Endodermal cell (in vitro differentiated cells): ENCODE measurements around the gene SRSF5. TPM values are rescaled to one million over a fixed set of nuclear protein-coding genes. Genes with fewer than 3 reads are reported as not detected.
"Not testable (repeated sequence)": the region's sequence is repeated elsewhere in the genome, so short reads cannot be mapped to it uniquely, and the experiment has no call there.

ENCODE experiments used
- DNase-seq: peaks from one replicate; pipeline ENCODE4 v3.0.0-alpha.2; 2017
- H3K27ac ChIP-seq: 2 replicates; pipeline ENCODE4 v1.5.1; 2013; ENCODE audit warnings: mild to moderate bottlenecking, low read depth, low read length, moderate library complexity
- H3K27me3 ChIP-seq: 2 replicates; pipeline ENCODE4 v1.6.1; 2013; ENCODE audit warnings: mild to moderate bottlenecking, low read length, moderate library complexity; ENCODE audit not compliant: insufficient read depth, control insufficient read depth, poor library complexity, severe bottlenecking
- H3K36me3 ChIP-seq: 2 replicates; pipeline ENCODE4 v1.7.0; 2013; ENCODE audit warnings: mild to moderate bottlenecking, low read length, moderate library complexity; ENCODE audit not compliant: control insufficient read depth, insufficient read depth
- H3K4me1 ChIP-seq: one replicate; pipeline ENCODE4 v1.7.0; 2013; ENCODE audit warnings: low read length; ENCODE audit not compliant: control insufficient read depth, insufficient read depth
- H3K4me3 ChIP-seq: 2 replicates; pipeline ENCODE4 v1.5.1; 2013; ENCODE audit warnings: mild to moderate bottlenecking, low read length, moderate library complexity
- H3K9ac ChIP-seq: 2 replicates; pipeline ENCODE4 v1.6.1; 2013; ENCODE audit warnings: mild to moderate bottlenecking, low read length, moderate library complexity; ENCODE audit not compliant: poor library complexity, severe bottlenecking; ENCODE audit errors: extremely low read depth
- H3K9me3 ChIP-seq: 2 replicates; pipeline ENCODE4 v1.6.1; 2013; ENCODE audit warnings: mild to moderate bottlenecking, low read length, moderate library complexity; ENCODE audit not compliant: control insufficient read depth
- H3K27ac Mint-ChIP-seq: 2 replicates; pipeline ENCODE4 v1.8.0; 2020; ENCODE audit warnings: mixed read lengths
- H3K27me3 Mint-ChIP-seq: 2 replicates; pipeline ENCODE4 v1.8.0; 2021; ENCODE audit warnings: mild to moderate bottlenecking, mixed read lengths; ENCODE audit not compliant: insufficient read depth
- H3K36me3 Mint-ChIP-seq: 2 replicates; pipeline ENCODE4 v1.8.0; 2020; ENCODE audit warnings: low read depth, mixed read lengths
- H3K4me1 Mint-ChIP-seq: 2 replicates; pipeline ENCODE4 v1.8.0; 2020; ENCODE audit warnings: mixed read lengths
- H3K4me3 Mint-ChIP-seq: 2 replicates; pipeline ENCODE4 v1.8.0; 2020; ENCODE audit warnings: mild to moderate bottlenecking, moderate library complexity, mixed read lengths
- H3K9me3 Mint-ChIP-seq: 2 replicates; pipeline ENCODE4 v1.8.0; 2020; ENCODE audit warnings: mild to moderate bottlenecking, mixed read lengths
- WGBS, 2 experiments: methylation state at CpG; one replicate each; pipeline versions ENCODE4 v1.1.5 to v1.1.7; 2013; ENCODE audit warnings: missing lambda C conversion rate in 2 of 2, mixed read lengths in 1 of 2; ENCODE audit not compliant: insufficient coverage in 1 of 2, insufficient read length in 1 of 2; 5-methylcytosine and 5-hydroxymethylcytosine counted together
- total RNA-seq, 2 donors: library from RNA; stranded (reverse); fragmentation: NEBNext Ultra II Directional in 1 of 2; extraction: Animal tissue kit (Norgen Biotek cat#: 25700) in 1 of 2; gene quantifications; 2 replicates in 1 of 2; 3 replicates in 1 of 2; pipeline ENCODE4 v1.2.1, GENCODE V29; 2021
- TF ChIP-seq, protein P1 (sequence below): fragments of 200-600 bp; sonication (generic); conservative IDR thresholded peaks from 2 replicates; pipeline ENCODE4 v1.5.0; 2021; ENCODE audit warnings: antibody characterized with exemption, mild to moderate bottlenecking

SRSF5 gene
- total RNA-seq, 2 donors from 2014 or later = 285 to 307 TPM

DNA sequence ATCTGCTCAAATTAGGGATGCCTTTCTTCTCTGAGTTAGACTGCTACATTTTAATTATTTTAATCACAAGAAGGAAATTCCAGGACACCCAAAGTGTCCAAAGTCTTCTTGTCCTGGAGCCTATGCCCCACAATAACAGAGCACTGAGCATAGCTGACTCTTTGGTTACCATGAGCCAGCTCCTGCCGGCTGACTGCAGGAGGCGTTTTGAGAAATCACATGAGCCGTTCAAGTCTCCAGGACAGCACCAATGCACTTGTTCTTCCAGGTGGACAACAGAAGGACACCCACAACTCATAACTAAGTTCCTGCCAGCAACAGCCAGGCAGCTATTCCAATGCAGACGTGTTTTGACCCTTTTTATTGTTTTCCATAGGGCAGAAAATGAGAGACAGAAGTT is 46.0 kb upstream of the SRSF5 start:
- Histone ChIP-seq H3K4me1 (no peaks in the 10 kb centered on the region), H3K27me3 (peaks cover 2% of the 10 kb centered on the region), H3K9ac (no peak overlapping the region), H3K9me3 (no peaks in the 10 kb centered on the region), H3K36me3 (no peaks in the 10 kb centered on the region), H3K27ac (no peak overlapping the region), H3K4me3 (no peak overlapping the region)
- Mint-ChIP-seq H3K36me3 (no peaks in the 10 kb centered on the region), H3K27ac (no peak overlapping the region), H3K27me3 (peaks cover 10% of the 10 kb centered on the region), H3K4me1 (peaks cover 2% of the 10 kb centered on the region), H3K9me3 (no peaks in the 10 kb centered on the region), H3K4me3 (no peak overlapping the region)
- WGBS, 2 experiments = 69 to 87% methylated on average over 3 to 4 of the region's 4 CpGs
- TF ChIP-seq, protein P1, sequence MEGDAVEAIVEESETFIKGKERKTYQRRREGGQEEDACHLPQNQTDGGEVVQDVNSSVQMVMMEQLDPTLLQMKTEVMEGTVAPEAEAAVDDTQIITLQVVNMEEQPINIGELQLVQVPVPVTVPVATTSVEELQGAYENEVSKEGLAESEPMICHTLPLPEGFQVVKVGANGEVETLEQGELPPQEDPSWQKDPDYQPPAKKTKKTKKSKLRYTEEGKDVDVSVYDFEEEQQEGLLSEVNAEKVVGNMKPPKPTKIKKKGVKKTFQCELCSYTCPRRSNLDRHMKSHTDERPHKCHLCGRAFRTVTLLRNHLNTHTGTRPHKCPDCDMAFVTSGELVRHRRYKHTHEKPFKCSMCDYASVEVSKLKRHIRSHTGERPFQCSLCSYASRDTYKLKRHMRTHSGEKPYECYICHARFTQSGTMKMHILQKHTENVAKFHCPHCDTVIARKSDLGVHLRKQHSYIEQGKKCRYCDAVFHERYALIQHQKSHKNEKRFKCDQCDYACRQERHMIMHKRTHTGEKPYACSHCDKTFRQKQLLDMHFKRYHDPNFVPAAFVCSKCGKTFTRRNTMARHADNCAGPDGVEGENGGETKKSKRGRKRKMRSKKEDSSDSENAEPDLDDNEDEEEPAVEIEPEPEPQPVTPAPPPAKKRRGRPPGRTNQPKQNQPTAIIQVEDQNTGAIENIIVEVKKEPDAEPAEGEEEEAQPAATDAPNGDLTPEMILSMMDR = no peak
- no peak for DNase-seq

GRCh38 chr14:69726761-69727511 is 40.0 kb upstream of the SRSF5 start:
- Mint-ChIP-seq H3K27ac (no peak overlapping the region), H3K9me3 (no peaks in the 10 kb centered on the region), H3K36me3 (no peaks in the 10 kb centered on the region), H3K27me3 (peaks cover 28% of the 10 kb centered on the region), H3K4me1 (no peaks in the 10 kb centered on the region), H3K4me3 (peak overlapping the region; percentile 44)
- DNase-seq = peak; percentile 94
- no peaks in the 10 kb centered on the region for H3K9me3 ChIP-seq
- H3K4me1 ChIP-seq = no peaks in the 10 kb centered on the region
- H3K27me3 ChIP-seq = peaks cover 9% of the 10 kb centered on the region
- H3K36me3 ChIP-seq = no peaks in the 10 kb centered on the region
- 26 to 33% methylated on average over 25 to 51 of the region's 51 CpGs for WGBS, 2 experiments
- H3K9ac ChIP-seq = no peak overlapping the region
- H3K4me3 ChIP-seq = peak overlapping the region; percentile 45
- TF ChIP-seq, protein P1 = peak; percentile 100
- no peak overlapping the region for H3K27ac ChIP-seq

- Mint-ChIP-seq H3K36me3 (no peaks in the 10 kb centered on the region), H3K27ac (peak overlapping the region; percentile 11), H3K4me3 (no peak overlapping the region), H3K27me3 (peaks cover 28% of the 10 kb centered on the region), H3K4me1 (no peaks in the 10 kb centered on the region), H3K9me3 (no peaks in the 10 kb centered on the region)
- no peak overlapping the region for H3K4me3 ChIP-seq
- no peaks in the 10 kb centered on the region for H3K4me1 ChIP-seq
- TF ChIP-seq, protein P1 = no peak
- peaks cover 9% of the 10 kb centered on the region for H3K27me3 ChIP-seq
- no peaks in the 10 kb centered on the region for H3K36me3 ChIP-seq
- no peak overlapping the region for H3K9ac ChIP-seq
- no peak for DNase-seq
- no peaks in the 10 kb centered on the region for H3K9me3 ChIP-seq
- 90 to 100% methylated on average over 3 to 4 of the region's 4 CpGs for WGBS, 2 experiments
- no peak overlapping the region for H3K27ac ChIP-seq
These were observed 39.1 kb upstream of the SRSF5 start for GRCh38 chr14:69727860-69728259.

- H3K4me1 ChIP-seq, H3K4me1 Mint-ChIP-seq, H3K4me3 Mint-ChIP-seq, H3K9ac ChIP-seq, H3K36me3 Mint-ChIP-seq, H3K36me3 ChIP-seq, H3K27ac ChIP-seq, H3K27me3 ChIP-seq, H3K4me3 ChIP-seq, H3K9me3 ChIP-seq, DNase-seq, H3K27ac Mint-ChIP-seq, H3K9me3 Mint-ChIP-seq: not testable (repeated sequence)
- H3K27me3 Mint-ChIP-seq = peaks cover 13% of the 10 kb centered on the region
- 87 to 91% methylated on average over 8 of the region's 8 CpGs for WGBS, 2 experiments
These were observed 34.9 kb upstream of the SRSF5 start for GRCh38 chr14:69731919-69732598.

- H3K9me3 ChIP-seq = peaks cover 10% of the 10 kb centered on the region
- not testable (repeated sequence) for H3K27ac ChIP-seq, DNase-seq, H3K4me3 Mint-ChIP-seq, H3K27me3 Mint-ChIP-seq, H3K36me3 Mint-ChIP-seq, H3K4me1 Mint-ChIP-seq, H3K9ac ChIP-seq, H3K27me3 ChIP-seq, H3K4me3 ChIP-seq, H3K4me1 ChIP-seq, H3K27ac Mint-ChIP-seq, H3K36me3 ChIP-seq
- peaks cover 25% of the 10 kb centered on the region for H3K9me3 Mint-ChIP-seq
- 89 to 92% methylated on average over 2 to 4 of the region's 4 CpGs for WGBS, 2 experiments
These were observed 30.5 kb upstream of the SRSF5 start for GRCh38 chr14:69736405-69736804.
